Spleen (tissue), 11 donors: ENCODE results near the gene LSAMP. TPM values are rescaled to one million over a fixed set of nuclear protein-coding genes. Genes with fewer than 3 reads are reported as not detected.

Experiments used
- DNase-seq: peaks from one replicate; pipeline ENCODE4 v3.0.0-alpha.2; 2020
- H3K27ac ChIP-seq, 8 donors: fragments of 200-600 bp; sonication (generic) in 7 of 8; 1 replicate in 4 of 8; 2 replicates in 4 of 8; pipeline versions ENCODE4 v1.5.0 to v1.8.0; 2016 to 2021; ENCODE audit warnings: inconsistent platforms in 4 of 8, mild to moderate bottlenecking in 4 of 8, moderate library complexity in 1 of 8
- H3K27me3 ChIP-seq, 7 donors: fragments of 200-600 bp; sonication (generic) in 6 of 7; replicated peaks in 1 of 7; 1 replicate in 4 of 7; 2 replicates in 3 of 7; pipeline versions ENCODE4 v1.5.0 to v1.8.0; 2016 to 2021; ENCODE audit warnings: inconsistent platforms in 3 of 7, mild to moderate bottlenecking in 1 of 7
- H3K36me3 ChIP-seq, 6 donors: fragments of 200-600 bp; sonication (generic) in 5 of 6; 1 replicate in 4 of 6; 2 replicates in 2 of 6; pipeline versions ENCODE4 v1.5.0 to v1.8.0; 2016 to 2021; ENCODE audit warnings: inconsistent platforms in 2 of 6
- H3K4me1 ChIP-seq, 6 donors: fragments of 200-600 bp; sonication (generic) in 5 of 6; 1 replicate in 3 of 6; 2 replicates in 3 of 6; pipeline versions ENCODE4 v1.5.0 to v1.8.0; 2016 to 2021; ENCODE audit warnings: inconsistent platforms in 3 of 6
- H3K4me3 ChIP-seq, 8 donors: fragments of 200-600 bp; sonication (generic) in 7 of 8; 1 replicate in 4 of 8; 2 replicates in 4 of 8; pipeline versions ENCODE4 v1.5.0 to v1.8.0; 2016 to 2021; ENCODE audit warnings: inconsistent platforms in 4 of 8, mild to moderate bottlenecking in 4 of 8, moderate library complexity in 2 of 8
- H3K9me3 ChIP-seq, 8 donors: fragments of 200-600 bp; sonication (generic) in 7 of 8; 1 replicate in 4 of 8; 2 replicates in 4 of 8; pipeline versions ENCODE4 v1.5.0 to v1.8.0; 2016 to 2021; ENCODE audit warnings: inconsistent platforms in 4 of 8
- CTCF ChIP-seq, 11 experiments: fragments of 200-600 bp in 7 of 11; fragments of 450-650 bp in 4 of 11; sonication (generic) in 4 of 11; IDR thresholded peaks in 8 of 11; conservative IDR thresholded peaks in 3 of 11; 1 replicate in 7 of 11; 2 replicates in 4 of 11; pipeline versions ENCODE4 v1.4.0 to v1.8.0; 2016 to 2021; ENCODE audit warnings: antibody characterized with exemption in 11 of 11, inconsistent platforms in 4 of 11, mild to moderate bottlenecking in 1 of 11
- POLR2A ChIP-seq, 3 donors: fragments of 450-650 bp; IDR thresholded peaks; one replicate each; pipeline ENCODE4 v1.5.1; 2017; ENCODE audit warnings: antibody characterized with exemption in 3 of 3, mild to moderate bottlenecking in 1 of 3
- POLR2AphosphoS5 ChIP-seq, 3 donors: sonication (generic); formaldehyde crosslinking; IDR thresholded peaks; one replicate each; pipeline ENCODE4 v1.5.1; 2017; ENCODE audit warnings: antibody characterized with exemption in 3 of 3
- WGBS, 5 donors: extraction: QIAGEN DNeasy Blood & Tissue Kit in 3 of 5; methylation state at CpG; one replicate each; pipeline versions ENCODE4 v1.1.5 to v1.1.7; 2013 to 2018; 5-methylcytosine and 5-hydroxymethylcytosine counted together
- intact Hi-C: fragments of 100-400 bp; cut with DNase I; formaldehyde crosslinking; loops from one replicate; pipeline ENCODE4 v1.15.0; 2023; ENCODE audit warnings: low total_unique reads
- polyA plus RNA-seq, 3 donors: library from polyadenylated mRNA; stranded (reverse); fragments of 200-250 nt; gene quantifications; one replicate each; pipeline ENCODE4 v1.2.1, GENCODE V29; 2013
- total RNA-seq, 7 donors: library from RNA; depleted of rRNA in 3 of 7; stranded (reverse); fragments of >200 nt in 3 of 7; fragmentation: NEBNext Ultra II Directional in 4 of 7; extraction: Animal tissue kit (Norgen Biotek cat#: 25700) in 4 of 7; gene quantifications; one replicate each; pipeline versions ENCODE4 v1.1.0 to v1.2.1, GENCODE V29; 2016 to 2021
- donor health status: healthy with polysubstance abuse.
- donor health status: DM: no; HTN: no; CAD: no; lungs with moderate emphysema.
- donor health status: DM: no; HTN: no; CAD: no.
- donor health status: Bipolar disorder and iron deficiency.
- donor health status: healthy.
- donor health status: DM: no; HTN: no; CAD: no.
- donor health status: DM: yes; HTN: yes; CAD: no.

LSAMP gene
- total and polyA plus RNA-seq, 10 donors, result 0.45 to 6.8 (median 1.3) TPM

- Histone ChIP-seq H3K4me3 (no peak overlapping the region), H3K36me3 (no peaks in the 10 kb centered on the region), H3K27me3 (no peaks in the 10 kb centered on the region), H3K27ac (no peak overlapping the region), H3K4me1 (no peaks in the 10 kb centered on the region), H3K9me3 (no peaks in the 10 kb centered on the region)
- 78 to 91% (median 88%) methylated on average over 3 of the region's 3 CpGs for WGBS, 5 donors
- intact Hi-C loops, result no loop called here
- no peak for DNase-seq
- no peak for TF ChIP-seq POLR2AphosphoS5 (IDR thresholded peaks at IDR 0.05)
- no peak for TF ChIP-seq POLR2A (IDR thresholded peaks at IDR 0.05)
- TF ChIP-seq CTCF (IDR thresholded peaks at IDR 0.05 in 8 of 11, conservative IDR thresholded peaks at IDR 0.05 in 3 of 11), result no peak
These were observed 393.7 kb downstream of the LSAMP start for GRCh38 chr3:116051586-116051985.

GRCh38 chr3:116051040-116051439 lies 394.2 kb downstream of the LSAMP start:
- no peak overlapping the region for H3K4me3 ChIP-seq
- H3K9me3 ChIP-seq, result no peaks in the 10 kb centered on the region
- DNase-seq, result no peak
- no peaks in the 10 kb centered on the region for H3K4me1 ChIP-seq
- no peak overlapping the region for H3K27ac ChIP-seq
- no peaks in the 10 kb centered on the region for H3K27me3 ChIP-seq
- intact Hi-C loops, result no loop called here
- 66 to 77% (median 72%) methylated on average over 4 of the region's 4 CpGs for WGBS, 5 donors
- no peaks in the 10 kb centered on the region for H3K36me3 ChIP-seq
- TF ChIP-seq POLR2AphosphoS5 (IDR thresholded peaks at IDR 0.05) (no peak), POLR2A (IDR thresholded peaks at IDR 0.05) (no peak), CTCF (IDR thresholded peaks at IDR 0.05 in 8 of 11, conservative IDR thresholded peaks at IDR 0.05 in 3 of 11) (no peak)

GRCh38 chr3:116050311-116050915 lies 394.9 kb downstream of the LSAMP start:
- Histone ChIP-seq H3K4me1 (no peaks in the 10 kb centered on the region), H3K27me3 (no peaks in the 10 kb centered on the region), H3K9me3 (no peaks in the 10 kb centered on the region), H3K4me3 (no peak overlapping the region), H3K27ac (no peak overlapping the region), H3K36me3 (no peaks in the 10 kb centered on the region)
- intact Hi-C loops, result no loop called here
- TF ChIP-seq POLR2A (IDR thresholded peaks at IDR 0.05) (no peak), POLR2AphosphoS5 (IDR thresholded peaks at IDR 0.05) (no peak), CTCF (IDR thresholded peaks at IDR 0.05 in 8 of 11, conservative IDR thresholded peaks at IDR 0.05 in 3 of 11) (no peak)
- DNase-seq, result no peak
- WGBS, 5 donors, result 73 to 85% (median 78%) methylated on average over 2 of the region's 2 CpGs

- Histone ChIP-seq H3K27ac (no peak overlapping the region), H3K4me1 (no peaks in the 10 kb centered on the region), H3K4me3 (no peak overlapping the region), H3K27me3 (no peaks in the 10 kb centered on the region), H3K9me3 (no peaks in the 10 kb centered on the region), H3K36me3 (no peaks in the 10 kb centered on the region)
- TF ChIP-seq POLR2A (IDR thresholded peaks at IDR 0.05), result no peak
- no peak for TF ChIP-seq POLR2AphosphoS5 (IDR thresholded peaks at IDR 0.05)
- TF ChIP-seq CTCF (IDR thresholded peaks at IDR 0.05 in 8 of 11, conservative IDR thresholded peaks at IDR 0.05 in 3 of 11), result no peak
- intact Hi-C loops, result no loop called here
- DNase-seq, result no peak
These were observed 396.3 kb downstream of the LSAMP start for GRCh38 chr3:116048991-116049390.
